ENCODE measurements around the gene SLC29A3. TPM values are rescaled to one million over a fixed set of nuclear protein-coding genes. Genes with fewer than 3 reads are reported as not detected.

SLC29A3 gene
- total RNA-seq, 1 experiment from 2014 or later = 9.2 TPM

- Histone ChIP-seq H4K91ac (ENCODE audit: insufficient read length, low read depth, low read length) (no peak overlapping the region), H3K14ac (ENCODE audit: insufficient read depth, low read length) (no peak overlapping the region), H3K4ac (ENCODE audit: low read depth, low read length) (no peak overlapping the region), H3K27me3 (ENCODE audit: insufficient read depth, low read length) (no peaks in the 10 kb centered on the region), H3K18ac (ENCODE audit: insufficient read length, low read depth, low read length) (no peak overlapping the region), H3K23ac (ENCODE audit: insufficient read length, low read depth, low read length) (no peak overlapping the region), H3K9ac (ENCODE audit: extremely low read depth, insufficient read length, low read length) (no peak overlapping the region), H3K23me2 (ENCODE audit: insufficient read length, low read depth, low read length, poor library complexity, severe bottlenecking) (no peaks in the 10 kb centered on the region), H2BK15ac (ENCODE audit: low read depth, low read length) (no peak overlapping the region), H3K9me3 (ENCODE audit: control insufficient read depth, low read depth, low read length) (no peaks in the 10 kb centered on the region), H3T11ph (ENCODE audit: low read length) (no peak overlapping the region), H3K56ac (ENCODE audit: insufficient read length, low read depth, low read length) (no peak overlapping the region), H3K4me2 (ENCODE audit: insufficient read depth, insufficient read length, low read length) (no peak overlapping the region), H4K20me1 (ENCODE audit: control insufficient read depth, insufficient read depth, insufficient read length) (no peaks in the 10 kb centered on the region), H3K4me1 (ENCODE audit: insufficient read depth, low read length) (no peaks in the 10 kb centered on the region), H2BK20ac (ENCODE audit: low read depth, low read length, poor library complexity, severe bottlenecking) (no peak overlapping the region), H3K79me2 (ENCODE audit: insufficient read depth, low read length) (no peaks in the 10 kb centered on the region), H2AFZ (ENCODE audit: low read length) (no peak overlapping the region), H2AK5ac (ENCODE audit: insufficient read length, low read length) (no peak overlapping the region), H4K8ac (replicated peaks; ENCODE audit: insufficient read length, low read depth, low read length) (no peak overlapping the region), H2BK5ac (ENCODE audit: insufficient read length, low read length) (no peak overlapping the region), H2BK12ac (ENCODE audit: insufficient read length, low read depth, low read length) (no peak overlapping the region), H4K5ac (ENCODE audit: insufficient read length, low read depth, low read length) (no peak overlapping the region), H2BK120ac (ENCODE audit: low read depth, low read length, poor library complexity, severe bottlenecking) (no peak overlapping the region), H3K27ac (ENCODE audit: insufficient read length, low read depth, low read length) (no peak overlapping the region), H3K79me1 (ENCODE audit: insufficient read depth, low read depth, low read length, poor library complexity, severe bottlenecking) (no peaks in the 10 kb centered on the region)
- no peaks in the 10 kb centered on the region; the same call in 1 of the 2 replicates for H3K27me3 Mint-ChIP-seq (ENCODE audit: low read depth)
- no peak for DNase-seq
- WGBS (ENCODE audit: extremely low coverage, insufficient read length, low lambda C conversion rate) = no CpG with 5 or more reads among the region's 3 CpGs
- H3K36me3 Mint-ChIP-seq (ENCODE audit: insufficient read depth in 1 of 3, low read depth in 3 of 3) = peaks cover 10 to 56% (median 37%) of the 10 kb centered on the region in 3 experiments; a peak in 6 of 7 replicates
- no peak for TF ChIP-seq CTCF (conservative IDR thresholded peaks at IDR 0.05)
- H3K9me3 Mint-ChIP-seq = no peaks in the 10 kb centered on the region
- H3K4me1 Mint-ChIP-seq = no peaks in the 10 kb centered on the region
- no peak overlapping the region for H3K4me3 Mint-ChIP-seq
- H3K27ac Mint-ChIP-seq = no peak overlapping the region
These were observed 21.7 kb upstream of the SLC29A3 start for GRCh38 chr10:71297343-71297742.

Measured in H9 (cell line).